NK-92 treated with Interleukin-12 subunit alpha and Interleukin-12 subunit beta, amount 100 ng/mL, for 24 hours (cell line): ENCODE results near the gene HIPK3.

Experiments used
- DNase-seq: peaks from one replicate; lab custom pipeline; 2025; lab: John Stamatoyannopoulos, UW

The HIPK3 gene

DNA sequence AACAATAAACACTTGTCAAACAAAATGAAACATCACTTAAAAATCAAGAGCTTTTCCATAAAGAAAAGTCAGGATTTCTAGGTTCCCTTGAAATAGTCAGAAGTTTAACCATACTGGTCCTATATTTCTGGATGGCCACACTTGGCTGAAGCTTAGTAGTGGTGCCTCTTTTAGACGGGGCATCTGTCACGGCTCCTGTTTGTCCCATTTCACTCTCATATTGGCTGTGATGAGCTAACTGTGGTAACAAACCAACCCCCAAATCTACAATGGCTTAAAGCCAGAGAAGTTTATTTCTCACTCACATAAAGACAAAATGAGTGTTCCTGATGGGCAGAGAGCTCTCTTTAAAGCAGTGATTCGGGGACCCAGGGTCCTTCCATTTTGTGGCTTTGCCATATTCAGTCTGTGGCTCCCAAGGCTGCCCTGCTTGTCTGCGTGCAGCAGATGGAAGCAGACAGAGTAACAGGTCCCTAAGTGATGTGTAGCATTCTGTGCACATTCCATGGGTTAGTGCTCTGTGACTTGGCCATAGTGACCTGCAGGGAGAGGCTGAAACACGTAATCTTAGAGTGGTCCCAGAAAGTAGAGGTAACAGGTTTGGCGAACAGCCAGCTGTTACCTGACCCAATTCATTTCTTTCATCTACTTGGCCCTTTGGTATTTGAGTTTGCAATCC is 137.4 kb downstream of the HIPK3 start:
- no peak for DNase-seq

DNA sequence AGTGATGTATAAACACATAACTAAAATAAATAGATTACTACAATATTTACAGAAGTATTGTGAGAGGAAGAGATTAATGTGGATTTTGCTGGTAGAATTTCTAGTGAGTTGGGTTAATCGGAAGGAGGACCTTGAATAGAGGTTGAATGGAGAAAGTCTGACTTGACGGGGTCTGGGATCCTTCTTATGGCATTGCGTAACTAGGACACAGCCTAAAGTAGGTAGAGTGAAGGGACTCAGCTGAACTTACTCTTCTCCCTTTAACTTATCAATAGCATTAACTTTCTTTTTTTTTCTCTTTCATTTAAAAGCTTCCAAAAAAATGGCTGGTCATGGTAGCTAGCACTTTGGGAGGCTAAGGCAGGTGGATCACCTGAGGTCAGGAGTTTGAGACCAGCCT is 139.2 kb downstream of the HIPK3 start:
- no peak for DNase-seq

DNA sequence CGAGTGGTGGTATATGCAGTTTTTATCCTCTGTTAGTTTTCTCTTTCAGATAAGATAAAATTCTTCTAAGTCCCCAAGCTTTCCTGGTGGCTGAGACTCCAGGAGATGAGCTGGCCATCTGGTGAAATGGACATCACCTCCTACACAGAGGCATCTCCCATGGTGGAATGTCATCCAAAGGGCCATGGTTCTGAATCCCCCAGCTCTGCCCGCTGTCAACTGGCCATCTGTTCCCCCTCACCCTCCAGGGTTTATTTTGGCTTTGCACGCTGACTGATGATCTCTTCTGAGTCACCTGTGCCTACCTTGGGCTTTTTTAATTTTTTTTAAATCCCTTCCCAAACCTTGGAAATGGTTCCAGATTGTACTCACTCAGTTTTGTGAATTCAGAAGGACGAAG is 142.2 kb downstream of the HIPK3 start:
- no peak for DNase-seq

DNA sequence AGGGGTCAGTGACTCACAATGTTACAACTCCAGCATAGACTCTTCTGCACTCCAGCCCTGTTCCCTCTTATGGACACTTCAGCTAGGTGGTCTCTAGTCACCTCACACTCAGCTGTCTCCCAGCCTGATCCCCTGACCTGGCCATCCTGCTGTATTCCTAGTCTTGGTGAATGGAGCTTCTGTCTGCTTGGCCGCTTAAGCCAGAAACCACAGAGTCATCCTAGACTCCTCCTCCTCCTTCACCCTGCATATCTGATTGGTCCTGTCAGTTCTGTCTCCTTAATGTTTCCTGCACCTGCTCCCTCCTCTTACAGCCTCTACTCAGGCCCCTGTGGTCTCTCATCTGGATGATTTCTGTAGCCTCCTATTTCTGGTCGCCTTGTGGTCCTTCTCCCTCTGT is 144.9 kb downstream of the HIPK3 start:
- DNase-seq = no peak

DNA sequence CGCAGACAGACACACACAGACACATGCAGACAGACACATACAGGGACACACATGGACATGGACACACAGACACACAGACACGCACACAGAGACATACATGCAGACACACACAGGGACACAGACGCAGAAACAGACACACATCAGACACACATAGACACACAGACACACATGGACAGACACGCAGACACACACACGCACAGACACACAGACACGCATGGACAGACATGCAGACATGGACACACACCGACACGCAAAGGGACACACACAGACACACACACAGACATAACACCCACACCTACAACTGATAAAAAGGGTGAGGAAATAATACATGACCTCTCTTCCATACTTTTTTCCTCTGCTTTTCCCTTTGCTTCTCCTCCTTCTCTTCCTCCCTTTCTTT is 146.2 kb downstream of the HIPK3 start:
- no peak for DNase-seq

DNA sequence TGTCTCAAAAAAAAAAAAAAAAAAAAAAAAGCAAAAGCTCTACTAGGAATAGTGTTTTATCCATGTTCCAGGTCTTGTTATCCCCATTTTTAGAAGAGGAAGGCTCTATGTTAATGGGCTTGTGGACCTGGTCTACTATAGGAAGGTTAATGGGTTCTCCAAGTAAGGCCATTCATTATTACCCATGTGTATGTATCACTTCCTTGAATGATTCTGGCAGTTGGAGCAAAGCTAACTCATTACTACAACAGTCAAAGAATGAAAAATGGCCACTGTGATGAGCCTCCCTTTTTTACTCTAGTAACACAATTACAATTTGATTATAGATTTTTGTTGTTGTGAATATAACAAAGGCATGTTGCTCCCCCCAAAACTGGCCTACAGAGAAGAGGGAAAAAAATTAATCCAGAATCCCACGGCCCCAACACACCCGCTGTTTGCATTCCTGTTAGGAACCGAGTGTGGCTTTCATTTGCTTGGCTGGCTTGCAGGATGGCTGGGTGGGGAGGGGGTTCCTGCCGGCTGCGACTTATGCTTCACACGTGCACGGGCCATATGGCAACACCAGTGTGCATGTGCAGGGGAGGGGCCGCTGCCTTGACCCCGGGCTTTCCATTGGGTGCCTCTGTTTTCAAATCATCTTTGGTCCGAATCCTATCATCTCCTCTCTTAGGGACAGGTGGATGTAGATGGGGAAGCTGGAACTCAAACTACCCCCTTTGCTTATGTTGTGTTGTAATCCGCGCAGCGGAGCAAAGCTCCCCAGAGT is 148.8 kb downstream of the HIPK3 start:
- DNase-seq = no peak
